Panc1 (cell line): ENCODE data around the gene CLHC1. TPM values are rescaled to one million over a fixed set of nuclear protein-coding genes. Genes with fewer than 3 reads are reported as not detected.

Experiments
- ATAC-seq: fragments of 200-7000 bp; cut with Tn5 transposase; 2 replicates; pipeline ENCODE4 v1.9.1; 2020; ENCODE audit warnings: mild to moderate bottlenecking, moderate library complexity
- BruUV-seq: library from RNA; stranded (reverse); fragments of 400-500 nt; replicated peaks from 2 replicates; lab custom pipeline; 2021; lab: Mats Ljungman, UMichigan
- CTCF ChIA-PET: fragments of 300-600 bp; sonication (Branson Sonifier 250); formaldehyde crosslinking; loops from one replicate; lab custom pipeline; 2022; ENCODE audit warnings: antibody characterized with exemption; lab: Charles Lee
- POLR2A ChIA-PET: fragments of 300-600 bp; sonication (Branson Sonifier 250); formaldehyde crosslinking; loops from one replicate; lab custom pipeline; 2022; ENCODE audit warnings: antibody characterized with exemption; lab: Charles Lee
- DNase-seq: peaks from one replicate; pipeline ENCODE4 v3.0.0-alpha.2; 2010; ENCODE audit warnings: low read depth, low spot score
- H3K27ac ChIP-seq: 2 replicates; pipeline ENCODE4 v1.5.1; 2011; ENCODE audit warnings: mild to moderate bottlenecking, low read length, inconsistent platforms
- H3K27me3 ChIP-seq: fragments of 200-500 bp; sonication (Bioruptor generic); 2 replicates; pipeline ENCODE4 v1.6.0; 2014; ENCODE audit warnings: low read length, inconsistent platforms; ENCODE audit not compliant: control insufficient read depth, insufficient read depth
- H3K36me3 ChIP-seq: fragments of 200-500 bp; sonication (Bioruptor generic); 2 replicates; pipeline ENCODE4 v1.5.1; 2014; ENCODE audit warnings: inconsistent platforms, mild to moderate bottlenecking, low read length, moderate library complexity; ENCODE audit not compliant: control insufficient read depth, insufficient read depth
- H3K4me1 ChIP-seq: 2 replicates; pipeline ENCODE4 v1.5.1; 2011; ENCODE audit warnings: inconsistent platforms, mild to moderate bottlenecking, low read length, moderate library complexity; ENCODE audit not compliant: control insufficient read depth, insufficient read depth
- H3K4me3 ChIP-seq, 2 experiments: 2 replicates each; pipeline ENCODE4 v1.5.1; 2011 to 2012; ENCODE audit warnings: low read depth in 2 of 2, low read length in 2 of 2, mild to moderate bottlenecking in 2 of 2, inconsistent platforms in 1 of 2, moderate library complexity in 1 of 2
- H3K9me3 ChIP-seq: fragments of 200-500 bp; sonication (Bioruptor generic); 2 replicates; pipeline ENCODE4 v1.5.1; 2014; ENCODE audit warnings: low read depth, mild to moderate bottlenecking, inconsistent platforms, low read length, moderate library complexity; ENCODE audit not compliant: control insufficient read depth, insufficient read depth
- CTCF ChIP-seq: fragments of 450-650 bp; IDR thresholded peaks from 2 replicates; pipeline ENCODE4 v1.5.1; 2017; ENCODE audit warnings: mild to moderate bottlenecking
- POLR2AphosphoS5 ChIP-seq: IDR thresholded peaks from 2 replicates; pipeline ENCODE4 v1.6.1; 2012; ENCODE audit warnings: mild to moderate bottlenecking, low read depth, low read length, moderate library complexity
- SIN3A ChIP-seq: IDR thresholded peaks from 2 replicates; pipeline ENCODE4 v1.6.1; 2012; ENCODE audit warnings: low read depth, mild to moderate bottlenecking, low read length, moderate library complexity, borderline replicate concordance; ENCODE audit not compliant: insufficient read depth
- TCF7L2 ChIP-seq: IDR thresholded peaks from 2 replicates; pipeline ENCODE4 v1.6.1; 2011; ENCODE audit warnings: mild to moderate bottlenecking, low read depth, low read length, inconsistent platforms
- in situ Hi-C: cut with HindIII; loops from 2 replicates; pipeline ENCODE4 v1.10.0; 2016; ENCODE audit warnings: low sequenced_read_pairs, low pct_unique_long_range_greater_than_20kb
- intact Hi-C: fragments of 100-400 bp; cut with micrococcal nuclease; formaldehyde crosslinking; loops from one replicate; pipeline ENCODE4 v1.10.0; 2022; ENCODE audit not compliant: unreplicated experiment
- total RNA-seq: library from RNA; stranded (reverse); gene quantifications from one replicate; pipeline ENCODE4 v1.2.1, GENCODE V29; 2021; ENCODE audit not compliant: unreplicated experiment
- TF ChIP-seq, protein P1 (sequence below), 2 experiments: IDR thresholded peaks; 2 replicates each; pipeline ENCODE4 v1.6.1; 2011 to 2012; ENCODE audit warnings: low read depth in 2 of 2, control low read depth in 1 of 2, low read length in 1 of 2, mild to moderate bottlenecking in 1 of 2, moderate library complexity in 1 of 2; ENCODE audit not compliant: insufficient read depth in 1 of 2

CLHC1 gene
- total RNA-seq, 1 experiment from 2014 or later: 3.6 TPM

DNA sequence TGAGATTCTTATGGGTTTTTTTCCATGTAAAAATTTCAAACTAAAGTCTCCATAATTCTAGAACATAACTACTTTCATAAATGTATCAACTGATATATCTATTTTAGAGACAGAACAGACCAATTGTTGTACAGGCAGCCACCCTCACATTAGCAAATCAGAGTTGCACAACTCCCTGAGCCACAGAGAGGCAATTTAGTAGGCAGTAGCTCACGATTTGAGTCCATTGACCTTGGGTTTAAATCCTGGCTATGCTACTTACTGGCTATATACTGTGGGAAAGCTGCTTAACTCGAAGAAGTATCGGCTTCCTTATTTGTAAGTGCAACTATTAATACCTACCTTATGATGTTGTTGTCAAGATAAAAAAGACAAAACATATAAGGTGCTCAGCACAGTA lies 20.7 kb upstream of the CLHC1 start:
- Histone ChIP-seq H3K36me3 (peaks cover 9% of the 10 kb centered on the region; the same call in 1 of the 2 replicates), H3K4me3 (no peak overlapping the region), H3K4me1 (no peaks in the 10 kb centered on the region), H3K27me3 (no peaks in the 10 kb centered on the region), H3K9me3 (no peaks in the 10 kb centered on the region), H3K27ac (no peak overlapping the region)
- ChIA-PET POLR2A (no interaction called here), CTCF (no interaction called here)
- ATAC-seq (no peak), DNase-seq (no peak)
- in situ Hi-C loops (no loop called here), intact Hi-C loops (no loop called here)
- TF ChIP-seq SIN3A (no peak), CTCF (no peak), POLR2AphosphoS5 (no peak), TCF7L2 (no peak)
- TF ChIP-seq, protein P1, sequence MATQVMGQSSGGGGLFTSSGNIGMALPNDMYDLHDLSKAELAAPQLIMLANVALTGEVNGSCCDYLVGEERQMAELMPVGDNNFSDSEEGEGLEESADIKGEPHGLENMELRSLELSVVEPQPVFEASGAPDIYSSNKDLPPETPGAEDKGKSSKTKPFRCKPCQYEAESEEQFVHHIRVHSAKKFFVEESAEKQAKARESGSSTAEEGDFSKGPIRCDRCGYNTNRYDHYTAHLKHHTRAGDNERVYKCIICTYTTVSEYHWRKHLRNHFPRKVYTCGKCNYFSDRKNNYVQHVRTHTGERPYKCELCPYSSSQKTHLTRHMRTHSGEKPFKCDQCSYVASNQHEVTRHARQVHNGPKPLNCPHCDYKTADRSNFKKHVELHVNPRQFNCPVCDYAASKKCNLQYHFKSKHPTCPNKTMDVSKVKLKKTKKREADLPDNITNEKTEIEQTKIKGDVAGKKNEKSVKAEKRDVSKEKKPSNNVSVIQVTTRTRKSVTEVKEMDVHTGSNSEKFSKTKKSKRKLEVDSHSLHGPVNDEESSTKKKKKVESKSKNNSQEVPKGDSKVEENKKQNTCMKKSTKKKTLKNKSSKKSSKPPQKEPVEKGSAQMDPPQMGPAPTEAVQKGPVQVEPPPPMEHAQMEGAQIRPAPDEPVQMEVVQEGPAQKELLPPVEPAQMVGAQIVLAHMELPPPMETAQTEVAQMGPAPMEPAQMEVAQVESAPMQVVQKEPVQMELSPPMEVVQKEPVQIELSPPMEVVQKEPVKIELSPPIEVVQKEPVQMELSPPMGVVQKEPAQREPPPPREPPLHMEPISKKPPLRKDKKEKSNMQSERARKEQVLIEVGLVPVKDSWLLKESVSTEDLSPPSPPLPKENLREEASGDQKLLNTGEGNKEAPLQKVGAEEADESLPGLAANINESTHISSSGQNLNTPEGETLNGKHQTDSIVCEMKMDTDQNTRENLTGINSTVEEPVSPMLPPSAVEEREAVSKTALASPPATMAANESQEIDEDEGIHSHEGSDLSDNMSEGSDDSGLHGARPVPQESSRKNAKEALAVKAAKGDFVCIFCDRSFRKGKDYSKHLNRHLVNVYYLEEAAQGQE (IDR thresholded peaks at IDR 0.05; ENCODE audit: insufficient read depth in 1 of 2, low read depth in 2 of 2, low read length in 1 of 2): no peak
- no TSS peak for BruUV-seq

DNA sequence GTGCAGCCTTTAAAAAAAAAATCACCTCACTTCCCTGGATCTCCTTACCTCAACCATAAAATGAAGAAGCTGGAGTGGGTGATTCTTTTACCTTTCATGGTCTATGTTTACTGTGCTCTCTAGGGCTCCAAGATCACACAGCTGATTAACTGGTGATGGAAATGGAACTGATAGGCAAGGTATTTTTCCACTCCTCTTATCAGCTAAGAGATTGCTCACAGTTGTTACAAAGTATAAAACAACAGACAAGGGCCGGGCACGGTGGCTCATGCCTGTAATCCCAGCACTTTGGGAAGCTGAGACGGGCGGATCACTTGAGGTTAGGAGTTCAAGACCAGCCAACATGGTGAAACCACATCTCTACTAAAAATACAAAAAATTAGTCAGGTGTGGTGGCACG lies 14.9 kb upstream of the CLHC1 start:
- H3K36me3 ChIP-seq: peaks cover 12% of the 10 kb centered on the region; the same call in 1 of the 2 replicates
- TF ChIP-seq TCF7L2: no peak
- no peak for TF ChIP-seq POLR2AphosphoS5
- no peak for TF ChIP-seq CTCF
- TF ChIP-seq, protein P1 (IDR thresholded peaks at IDR 0.05; ENCODE audit: insufficient read depth in 1 of 2, low read depth in 2 of 2, low read length in 1 of 2): no peak
- TF ChIP-seq SIN3A: no peak
- no peaks in the 10 kb centered on the region for H3K27me3 ChIP-seq
- ChIA-PET POLR2A (interaction anchor here (0.7 kb wide), 1 partner anchor 325 kb away, joined by 4 read pairs; no protein-coding TSS in a partner anchor), CTCF (no interaction called here)
- in situ Hi-C loops (no loop called here), intact Hi-C loops (no loop called here)
- DNase-seq (no peak), ATAC-seq (no peak)
- no peaks in the 10 kb centered on the region for H3K9me3 ChIP-seq
- BruUV-seq: no TSS peak
- H3K4me1 ChIP-seq: no peaks in the 10 kb centered on the region
- H3K4me3 ChIP-seq: no peak overlapping the region
- H3K27ac ChIP-seq: no peak overlapping the region
